ENCODE results near the gene NME7.

Gene NME7

GRCh38 chr1:169089776-169090175 is 277.8 kb downstream of the NME7 start:
- DNase-seq (ENCODE audit: low read depth in 2 of 2, low spot score in 1 of 2), result no peak

DNA sequence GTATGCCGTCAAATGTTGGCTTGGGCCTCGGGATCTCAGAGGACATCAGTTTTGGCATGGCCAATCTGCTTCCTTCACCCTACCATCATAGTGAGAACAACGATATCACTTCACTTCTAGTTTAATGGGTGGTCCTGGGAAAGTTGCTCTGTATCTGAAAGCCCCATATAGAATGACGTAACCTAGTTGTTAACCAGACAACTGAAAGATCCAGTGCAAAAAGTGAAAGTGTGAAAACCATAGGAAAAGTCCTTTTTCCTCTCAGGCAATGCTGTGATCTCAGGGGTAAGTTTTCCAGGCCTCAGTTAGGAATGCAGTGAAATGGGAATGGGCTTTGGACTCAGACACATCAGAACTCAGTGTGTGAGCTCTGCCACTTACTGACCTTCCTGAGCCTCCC is 279.7 kb downstream of the NME7 start:
- DNase-seq (ENCODE audit: low read depth in 2 of 2, low spot score in 1 of 2), result no peak

DNA sequence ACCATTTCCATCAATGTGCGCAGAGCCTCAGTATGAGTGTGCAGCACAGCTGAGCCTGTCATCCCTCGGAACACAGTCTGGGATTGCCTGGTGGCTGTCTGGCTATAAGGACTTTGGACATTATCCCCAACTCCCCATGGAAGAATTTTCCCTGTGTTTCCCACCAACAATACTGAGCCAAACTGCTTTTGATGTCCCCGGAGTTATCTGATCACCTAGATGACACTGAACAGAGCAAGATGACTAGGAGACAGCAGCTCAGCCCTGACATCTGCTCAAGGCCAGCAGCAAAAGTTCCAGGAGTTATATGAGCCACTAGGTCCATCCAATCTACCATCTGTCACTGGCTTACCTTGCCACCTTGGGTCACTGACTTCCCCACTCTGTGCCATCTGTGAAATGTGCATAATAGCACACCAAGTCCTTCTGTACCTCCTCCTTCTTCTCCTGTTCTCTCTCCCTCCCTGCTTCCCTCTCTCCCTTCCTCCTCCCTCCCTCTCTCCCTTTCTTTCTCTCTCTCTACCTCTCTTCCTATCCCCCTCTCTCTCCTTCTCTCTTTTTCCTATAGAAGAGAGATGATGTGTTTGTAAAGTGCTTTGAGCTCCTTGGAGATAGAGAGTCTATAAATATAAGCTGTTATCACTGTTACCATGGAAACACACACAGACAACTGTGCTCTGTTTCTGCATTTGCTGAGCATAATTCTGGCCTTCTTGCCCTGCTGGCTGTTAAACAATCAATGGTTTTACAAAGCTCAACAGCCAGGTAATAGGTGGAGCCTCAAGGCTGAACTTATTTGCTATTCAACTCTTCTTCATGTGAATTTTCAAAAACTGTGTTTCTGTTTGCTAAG is 280.8 kb downstream of the NME7 start:
- DNase-seq (ENCODE audit: low read depth in 2 of 2, low spot score in 1 of 2), result no peak

GRCh38 chr1:169085911-169086310 is 281.7 kb downstream of the NME7 start:
- no peak for DNase-seq (ENCODE audit: low read depth in 2 of 2, low spot score in 1 of 2)
